ENCODE measurements around the gene RNF26. TPM values are rescaled to one million over a fixed set of nuclear protein-coding genes. Genes with fewer than 3 reads are reported as not detected.

RNF26 gene
- total RNA-seq, 1 experiment from 2014 or later: 19.2 TPM

DNA sequence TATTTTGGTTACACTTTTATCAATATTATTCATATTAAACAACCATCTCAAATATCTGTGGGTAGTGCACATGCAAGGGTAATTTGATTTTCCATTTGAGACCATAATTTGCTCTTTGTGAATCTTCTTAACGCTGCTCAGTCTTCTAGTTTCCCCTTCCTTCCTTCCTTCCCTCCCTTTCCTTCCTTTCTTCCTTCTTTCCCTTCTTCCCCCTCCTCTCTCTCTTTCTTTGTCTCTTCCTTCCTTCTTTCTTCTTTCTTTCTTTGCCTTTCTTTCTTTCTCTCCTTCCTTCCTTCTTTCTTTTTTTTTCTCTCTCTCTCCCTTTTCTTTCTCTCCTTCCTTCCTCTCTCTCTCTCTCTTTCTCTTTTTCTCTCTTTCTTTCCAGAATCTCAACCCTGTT is 4.1 kb upstream of the RNF26 start:
- no peaks in the 10 kb centered on the region for H3K4me1 Mint-ChIP-seq (ENCODE audit: insufficient read depth, unreplicated experiment)
- DNase-seq (ENCODE audit: unreplicated experiment): no peak
- H3K27me3 Mint-ChIP-seq (ENCODE audit: insufficient read depth, unreplicated experiment): peaks cover 18% of the 10 kb centered on the region
- no peak overlapping the region for H3K27ac Mint-ChIP-seq (ENCODE audit: low read depth, unreplicated experiment)
- POLR2A ChIA-PET: no interaction called here
- no peak overlapping the region for H3K4me3 Mint-ChIP-seq (ENCODE audit: unreplicated experiment)
- intact Hi-C loops (cut with micrococcal nuclease): no loop called here
- CTCF ChIA-PET: interaction anchor here (1.5 to 1.6 kb wide), 2 partner anchors 46 kb away, joined by 3 to 4 read pairs; no protein-coding TSS in a partner anchor
- BruUV-seq (replicated peaks): no TSS peak
- H3K36me3 Mint-ChIP-seq (ENCODE audit: insufficient read depth, unreplicated experiment): peaks cover 8% of the 10 kb centered on the region
- TF ChIP-seq, protein P1, sequence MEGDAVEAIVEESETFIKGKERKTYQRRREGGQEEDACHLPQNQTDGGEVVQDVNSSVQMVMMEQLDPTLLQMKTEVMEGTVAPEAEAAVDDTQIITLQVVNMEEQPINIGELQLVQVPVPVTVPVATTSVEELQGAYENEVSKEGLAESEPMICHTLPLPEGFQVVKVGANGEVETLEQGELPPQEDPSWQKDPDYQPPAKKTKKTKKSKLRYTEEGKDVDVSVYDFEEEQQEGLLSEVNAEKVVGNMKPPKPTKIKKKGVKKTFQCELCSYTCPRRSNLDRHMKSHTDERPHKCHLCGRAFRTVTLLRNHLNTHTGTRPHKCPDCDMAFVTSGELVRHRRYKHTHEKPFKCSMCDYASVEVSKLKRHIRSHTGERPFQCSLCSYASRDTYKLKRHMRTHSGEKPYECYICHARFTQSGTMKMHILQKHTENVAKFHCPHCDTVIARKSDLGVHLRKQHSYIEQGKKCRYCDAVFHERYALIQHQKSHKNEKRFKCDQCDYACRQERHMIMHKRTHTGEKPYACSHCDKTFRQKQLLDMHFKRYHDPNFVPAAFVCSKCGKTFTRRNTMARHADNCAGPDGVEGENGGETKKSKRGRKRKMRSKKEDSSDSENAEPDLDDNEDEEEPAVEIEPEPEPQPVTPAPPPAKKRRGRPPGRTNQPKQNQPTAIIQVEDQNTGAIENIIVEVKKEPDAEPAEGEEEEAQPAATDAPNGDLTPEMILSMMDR (IDR thresholded peaks at IDR 0.05; ENCODE audit: unreplicated experiment): no peak
- no peaks in the 10 kb centered on the region for H3K9me3 Mint-ChIP-seq (ENCODE audit: unreplicated experiment)

DNA sequence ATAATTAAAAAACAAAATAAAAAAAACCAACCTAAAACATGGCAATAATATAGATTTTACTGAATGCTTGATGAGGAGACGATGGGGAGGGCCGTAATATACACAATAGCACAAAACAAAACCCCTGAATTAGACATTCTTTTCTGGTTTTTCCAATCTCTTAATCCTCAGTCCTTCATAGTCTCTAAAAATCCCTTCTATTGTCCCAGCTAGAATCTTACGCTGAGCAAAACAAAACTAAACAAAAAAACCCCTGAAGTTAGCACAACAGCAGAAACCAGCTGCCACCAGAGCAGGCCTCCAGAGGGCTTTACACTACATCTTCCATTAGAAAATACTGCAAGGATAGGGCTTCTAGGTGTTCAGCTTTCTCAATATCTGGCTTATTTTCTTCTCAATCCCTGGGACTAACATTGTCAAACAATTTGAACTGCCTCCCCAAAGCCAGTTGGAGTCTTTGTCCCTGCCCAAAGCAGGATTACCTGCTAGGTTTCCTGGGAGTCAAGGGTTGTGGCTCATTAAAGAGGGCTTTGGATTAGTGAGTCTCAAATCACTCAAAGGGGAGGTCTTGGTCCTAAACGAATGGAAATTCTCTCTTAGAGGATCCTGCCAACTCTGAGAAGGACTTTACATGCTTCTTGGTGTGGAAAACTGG is 2.1 kb upstream of the RNF26 start:
- H3K4me1 Mint-ChIP-seq (ENCODE audit: insufficient read depth, unreplicated experiment): peaks cover 15% of the 10 kb centered on the region
- DNase-seq (ENCODE audit: unreplicated experiment): no peak
- peaks cover 8% of the 10 kb centered on the region for H3K36me3 Mint-ChIP-seq (ENCODE audit: insufficient read depth, unreplicated experiment)
- no peak overlapping the region for H3K27ac Mint-ChIP-seq (ENCODE audit: low read depth, unreplicated experiment)
- ChIA-PET POLR2A (interaction anchor here (0.7 kb wide), 1 partner anchor 797 kb away, joined by 3 read pairs; no protein-coding TSS in a partner anchor), CTCF (interaction anchor here (0.6 to 2.3 kb wide), 3 partner anchors 9 to 28 kb away, joined by 3 to 12 read pairs (median 5); no protein-coding TSS in a partner anchor)
- no TSS peak for BruUV-seq (replicated peaks)
- TF ChIP-seq, protein P1 (IDR thresholded peaks at IDR 0.05; ENCODE audit: unreplicated experiment): no peak
- H3K27me3 Mint-ChIP-seq (ENCODE audit: insufficient read depth, unreplicated experiment): peaks cover 18% of the 10 kb centered on the region
- no peaks in the 10 kb centered on the region for H3K9me3 Mint-ChIP-seq (ENCODE audit: unreplicated experiment)
- no peak overlapping the region for H3K4me3 Mint-ChIP-seq (ENCODE audit: unreplicated experiment)
- intact Hi-C loops (cut with micrococcal nuclease): no loop called here

DNA sequence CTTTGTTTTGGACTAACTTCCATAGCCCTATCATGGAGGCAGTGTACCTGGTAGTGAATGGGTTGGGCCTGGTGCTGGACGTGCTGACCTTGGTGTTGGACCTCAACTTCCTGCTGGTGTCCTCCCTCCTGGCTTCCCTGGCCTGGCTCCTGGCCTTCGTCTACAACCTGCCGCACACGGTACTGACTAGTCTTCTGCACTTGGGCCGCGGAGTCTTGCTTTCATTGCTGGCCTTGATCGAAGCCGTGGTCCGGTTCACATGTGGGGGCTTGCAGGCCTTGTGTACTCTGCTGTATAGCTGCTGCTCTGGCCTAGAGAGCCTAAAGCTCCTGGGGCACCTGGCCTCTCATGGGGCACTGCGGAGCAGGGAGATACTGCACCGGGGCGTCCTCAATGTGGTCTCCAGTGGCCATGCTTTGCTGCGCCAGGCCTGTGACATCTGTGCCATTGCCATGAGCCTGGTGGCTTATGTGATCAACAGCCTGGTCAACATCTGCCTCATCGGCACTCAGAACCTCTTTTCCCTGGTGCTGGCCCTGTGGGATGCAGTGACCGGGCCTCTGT is 846 bp downstream of the RNF26 start:
- intact Hi-C loops (cut with micrococcal nuclease): no loop called here
- DNase-seq (ENCODE audit: unreplicated experiment): no peak
- H3K4me3 Mint-ChIP-seq (ENCODE audit: unreplicated experiment): peak overlapping the region; percentile 86
- H3K27me3 Mint-ChIP-seq (ENCODE audit: insufficient read depth, unreplicated experiment): peaks cover 8% of the 10 kb centered on the region
- H3K9me3 Mint-ChIP-seq (ENCODE audit: unreplicated experiment): no peaks in the 10 kb centered on the region
- TF ChIP-seq, protein P1 (IDR thresholded peaks at IDR 0.05; ENCODE audit: unreplicated experiment): no peak
- peaks cover 8% of the 10 kb centered on the region for H3K36me3 Mint-ChIP-seq (ENCODE audit: insufficient read depth, unreplicated experiment)
- peak overlapping the region; percentile 89 for H3K27ac Mint-ChIP-seq (ENCODE audit: low read depth, unreplicated experiment)
- ChIA-PET CTCF (interaction anchor here (0.5 to 5.9 kb wide), 6 partner anchors 8 to 40 kb away, joined by 3 to 49 read pairs (median 4); no protein-coding TSS in a partner anchor), POLR2A (interaction anchor here (0.9 to 1.9 kb wide), 5 partner anchors 17 to 233 kb away, joined by 3 to 11 read pairs (median 3); no protein-coding TSS in a partner anchor)
- BruUV-seq (replicated peaks): no TSS peak
- H3K4me1 Mint-ChIP-seq (ENCODE audit: insufficient read depth, unreplicated experiment): peaks cover 31% of the 10 kb centered on the region

Data from MCF 10A (cell line).